Activated CD4-positive, alpha-beta T cell treated with anti-CD3 and anti-CD28 coated beads, Interleukin-2, Interleukin-6, amounts not matched to agents 100 ng/mL and 50 ng/mL, durations not matched to agents 16 hours and 8 hours (primary cell): Measurements from ENCODE around the gene RBM25.
"Not testable (repeated sequence)": the region's sequence is repeated elsewhere in the genome, so short reads cannot be mapped to it uniquely, and the experiment has no call there.

Source experiments
- DNase-seq: peaks from one replicate; pipeline ENCODE4 v3.0.0-alpha.2; 2020

Gene RBM25

GRCh38 chr14:73105050-73105449, 46.7 kb downstream of the RBM25 start:
- no peak for DNase-seq

GRCh38 chr14:73105727-73106126, 47.4 kb downstream of the RBM25 start:
- no peak for DNase-seq

- DNase-seq, result no peak
Measured at GRCh38 chr14:73116079-73116665, 57.8 kb downstream of the RBM25 start.

GRCh38 chr14:73124180-73124894, 66.0 kb downstream of the RBM25 start:
- no peak for DNase-seq

GRCh38 chr14:73125169-73125588, 66.8 kb downstream of the RBM25 start:
- no peak for DNase-seq

- no peak for DNase-seq
Measured at GRCh38 chr14:73125746-73126145, 67.4 kb downstream of the RBM25 start.

- no peak for DNase-seq
Measured at GRCh38 chr14:73133795-73134194, 75.5 kb downstream of the RBM25 start.

- no peak for DNase-seq
Measured at GRCh38 chr14:73136085-73136386, 77.7 kb downstream of the RBM25 start.

- peak; percentile 99 for DNase-seq
Measured at GRCh38 chr14:73136387-73137225, 78.3 kb downstream of the RBM25 start, which contains the start of gene PSEN1. TSS of gene PSEN1 (plus strand) at chr14:73136507. CDS start at chr14:73148020, 11,513 bp downstream.

GRCh38 chr14:73140811-73141323, 82.5 kb downstream of the RBM25 start:
- no peak for DNase-seq

- no peak for DNase-seq
Measured at GRCh38 chr14:73142216-73142615, 83.9 kb downstream of the RBM25 start.

- no peak for DNase-seq
Measured at GRCh38 chr14:73143003-73143402, 84.7 kb downstream of the RBM25 start.

- no peak for DNase-seq
Measured at GRCh38 chr14:73143617-73144016, 85.3 kb downstream of the RBM25 start.

GRCh38 chr14:73145371-73145770, 87.0 kb downstream of the RBM25 start:
- DNase-seq, result no peak

GRCh38 chr14:73146111-73146510, 87.8 kb downstream of the RBM25 start:
- no peak for DNase-seq

GRCh38 chr14:73149753-73150152, 91.4 kb downstream of the RBM25 start:
- no peak for DNase-seq

- DNase-seq, result no peak
Measured at GRCh38 chr14:73153272-73153671, 94.9 kb downstream of the RBM25 start.

- no peak for DNase-seq
Measured at GRCh38 chr14:73162251-73162650, 103.9 kb downstream of the RBM25 start.

GRCh38 chr14:73166399-73166798, 108.1 kb downstream of the RBM25 start:
- no peak for DNase-seq

- no peak for DNase-seq
Measured at GRCh38 chr14:73167727-73168126, 109.4 kb downstream of the RBM25 start.

- no peak for DNase-seq
Measured at GRCh38 chr14:73168274-73168673, 109.9 kb downstream of the RBM25 start.

- DNase-seq, result no peak
Measured at GRCh38 chr14:73168691-73169090, 110.4 kb downstream of the RBM25 start.

- not testable (repeated sequence) for DNase-seq
Measured at GRCh38 chr14:73169855-73170254, 111.5 kb downstream of the RBM25 start.

- DNase-seq, result no peak
Measured at GRCh38 chr14:73170686-73171085, 112.4 kb downstream of the RBM25 start.
